Muscle layer of duodenum (tissue), 2 donors: ENCODE results near the gene NEK11.

ENCODE experiments used
- H3K27ac ChIP-seq: one replicate; pipeline ENCODE4 v1.7.0; 2013; ENCODE audit warnings: mild to moderate bottlenecking, low read length
- H3K27me3 ChIP-seq: one replicate; pipeline ENCODE4 v1.7.0; 2013; ENCODE audit warnings: low read depth, mild to moderate bottlenecking, control low read depth, low read length
- H3K36me3 ChIP-seq, 2 donors: one replicate each; pipeline ENCODE4 v1.7.0; 2013; ENCODE audit warnings: low read length in 2 of 2, control low read depth in 1 of 2, mild to moderate bottlenecking in 1 of 2; ENCODE audit not compliant: insufficient read depth in 2 of 2, control insufficient read depth in 1 of 2
- H3K4me1 ChIP-seq, 2 donors: one replicate each; pipeline ENCODE4 v1.7.0; 2013; ENCODE audit warnings: low read length in 2 of 2, mild to moderate bottlenecking in 2 of 2, control low read depth in 1 of 2, moderate library complexity in 1 of 2; ENCODE audit not compliant: insufficient read depth in 2 of 2, control insufficient read depth in 1 of 2
- H3K4me3 ChIP-seq, 2 donors: one replicate each; pipeline ENCODE4 v1.7.0; 2013; ENCODE audit warnings: low read length in 2 of 2, low read depth in 1 of 2, mild to moderate bottlenecking in 1 of 2
- H3K9me3 ChIP-seq, 2 donors: one replicate each; pipeline ENCODE4 v1.7.0; 2013; ENCODE audit warnings: low read length in 2 of 2, control low read depth in 1 of 2, mild to moderate bottlenecking in 1 of 2; ENCODE audit not compliant: control insufficient read depth in 1 of 2
- donor health status: healthy.

NEK11 gene

DNA sequence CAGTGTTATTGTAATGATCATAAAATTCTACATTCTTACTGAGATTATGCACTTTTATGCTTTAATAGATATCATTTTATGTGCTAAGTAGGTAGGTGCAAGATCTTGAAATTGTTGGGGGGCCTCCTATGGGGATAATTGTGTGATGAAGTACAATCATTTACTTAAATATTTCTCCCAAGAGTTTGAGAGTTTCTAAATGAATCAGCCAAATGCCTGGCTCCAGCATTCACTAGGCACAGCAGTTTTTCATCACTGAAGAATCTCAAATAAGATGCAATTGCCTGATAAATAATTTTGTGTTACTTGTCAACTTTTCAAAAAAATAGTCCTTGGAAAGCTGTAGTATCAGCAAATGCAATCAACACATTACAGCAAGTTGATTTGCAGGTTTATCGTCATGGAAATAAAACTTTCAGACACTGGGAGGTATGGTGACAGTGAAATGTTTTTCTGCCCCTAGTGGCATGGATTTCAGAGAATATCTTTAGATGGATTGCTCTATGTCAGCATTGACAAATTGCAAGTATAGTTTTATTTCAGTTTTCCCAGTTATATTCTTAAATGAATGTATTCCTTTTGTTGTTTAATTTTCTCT is 167.1 kb downstream of the NEK11 start:
- Histone ChIP-seq H3K4me1 (no peaks in the 10 kb centered on the region), H3K27ac (no peak overlapping the region), H3K9me3 (no peaks in the 10 kb centered on the region), H3K36me3 (peaks cover 0 to 6% of the 10 kb centered on the region in 2 donors), H3K4me3 (no peak overlapping the region), H3K27me3 (no peaks in the 10 kb centered on the region)

DNA sequence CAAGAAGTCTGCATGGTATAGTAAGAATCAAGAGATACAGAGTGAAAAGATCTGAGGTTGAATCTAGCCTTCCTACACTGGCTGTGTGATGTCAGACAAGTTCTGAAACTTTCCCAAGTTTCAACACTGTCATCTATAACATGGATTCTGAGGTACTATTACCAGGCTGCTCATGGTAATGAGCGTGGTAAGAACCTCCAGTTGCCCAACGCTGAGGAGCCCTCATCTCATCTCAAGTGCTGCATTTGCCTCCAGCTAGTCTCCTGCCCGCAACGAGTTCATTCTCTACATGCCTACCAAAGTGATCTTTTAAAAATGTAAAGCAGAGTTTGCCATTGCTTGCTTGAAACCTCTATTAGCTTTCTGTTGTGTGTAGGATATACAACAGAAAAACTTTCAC is 168.1 kb downstream of the NEK11 start:
- H3K27me3 ChIP-seq: no peaks in the 10 kb centered on the region
- H3K9me3 ChIP-seq: no peaks in the 10 kb centered on the region
- H3K4me1 ChIP-seq: no peaks in the 10 kb centered on the region
- no peak overlapping the region for H3K4me3 ChIP-seq
- no peak overlapping the region for H3K27ac ChIP-seq
- peaks cover 0 to 6% of the 10 kb centered on the region in 2 donors for H3K36me3 ChIP-seq

GRCh38 chr3:131200636-131201199 is 174.0 kb downstream of the NEK11 start:
- Histone ChIP-seq H3K9me3 (peaks cover 0 to 10% of the 10 kb centered on the region in 2 donors), H3K27ac (no peak overlapping the region), H3K4me1 (no peaks in the 10 kb centered on the region), H3K36me3 (peaks cover 0 to 6% of the 10 kb centered on the region in 2 donors), H3K4me3 (no peak overlapping the region), H3K27me3 (no peaks in the 10 kb centered on the region)

GRCh38 chr3:131216330-131216729 is 189.7 kb downstream of the NEK11 start:
- Histone ChIP-seq H3K36me3 (no peaks in the 10 kb centered on the region), H3K4me1 (no peaks in the 10 kb centered on the region), H3K9me3 (no peaks in the 10 kb centered on the region), H3K27ac (no peak overlapping the region), H3K4me3 (no peak overlapping the region), H3K27me3 (no peaks in the 10 kb centered on the region)

- Histone ChIP-seq H3K36me3 (no peaks in the 10 kb centered on the region), H3K9me3 (no peaks in the 10 kb centered on the region), H3K27ac (no peak overlapping the region), H3K4me1 (no peaks in the 10 kb centered on the region), H3K27me3 (no peaks in the 10 kb centered on the region), H3K4me3 (no peak overlapping the region)
Observed at GRCh38 chr3:131216801-131217200, 190.1 kb downstream of the NEK11 start.

DNA sequence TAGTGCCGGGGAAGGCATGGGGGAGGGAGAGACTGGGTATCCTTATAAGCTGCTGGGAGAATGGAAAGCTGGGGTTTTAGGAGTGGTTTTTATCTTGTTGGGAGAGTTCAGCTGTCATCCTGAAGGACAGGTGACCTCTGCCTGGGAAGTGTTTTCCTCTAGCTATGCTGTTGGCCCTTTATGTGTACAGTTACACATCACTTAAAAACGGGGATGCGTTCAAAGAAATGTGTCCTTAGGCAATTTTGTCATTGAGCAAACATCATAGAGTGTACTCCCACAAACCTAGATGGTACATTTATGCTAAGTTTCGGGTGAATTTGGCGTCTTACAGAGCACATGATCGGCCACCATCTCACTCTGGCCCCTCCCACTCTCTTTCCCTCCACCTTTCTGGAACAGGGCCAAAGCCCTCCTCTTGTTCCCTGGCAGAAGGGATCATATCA is 190.6 kb downstream of the NEK11 start:
- H3K27me3 ChIP-seq: no peaks in the 10 kb centered on the region
- no peak overlapping the region for H3K4me3 ChIP-seq
- no peaks in the 10 kb centered on the region for H3K36me3 ChIP-seq
- no peaks in the 10 kb centered on the region for H3K9me3 ChIP-seq
- no peaks in the 10 kb centered on the region for H3K4me1 ChIP-seq
- no peak overlapping the region for H3K27ac ChIP-seq

DNA sequence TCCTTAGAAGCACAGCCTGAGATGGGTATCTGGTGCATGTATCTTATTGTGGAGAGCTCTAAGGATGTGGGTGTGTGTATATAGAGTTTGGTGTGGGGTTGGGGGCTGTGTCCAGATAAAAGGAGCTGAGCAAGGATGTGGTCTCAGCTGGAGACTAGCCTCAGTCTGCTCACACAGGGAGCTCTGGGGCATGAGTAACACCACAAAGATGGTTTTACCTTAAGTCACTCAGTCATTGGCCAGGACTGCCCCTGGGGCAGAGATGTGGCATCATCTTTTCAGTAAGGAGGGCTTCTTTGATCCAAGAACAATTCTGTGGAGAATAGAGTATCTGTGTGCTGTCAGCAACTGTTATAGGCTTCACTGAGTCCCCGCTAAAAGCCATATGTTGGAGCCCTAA is 191.5 kb downstream of the NEK11 start:
- H3K36me3 ChIP-seq: no peaks in the 10 kb centered on the region
- H3K27ac ChIP-seq: no peak overlapping the region
- no peak overlapping the region for H3K4me3 ChIP-seq

GRCh38 chr3:131221731-131222130 is 195.1 kb downstream of the NEK11 start:
- H3K4me3 ChIP-seq: no peak overlapping the region
- no peak overlapping the region for H3K27ac ChIP-seq
- no peaks in the 10 kb centered on the region for H3K4me1 ChIP-seq
- H3K27me3 ChIP-seq: no peaks in the 10 kb centered on the region
- no peaks in the 10 kb centered on the region for H3K36me3 ChIP-seq
- H3K9me3 ChIP-seq: no peaks in the 10 kb centered on the region

More for the DNA sequence above, 191.5 kb downstream of the NEK11 start:
- Histone ChIP-seq H3K27me3 (no peaks in the 10 kb centered on the region), H3K4me1 (no peaks in the 10 kb centered on the region), H3K9me3 (no peaks in the 10 kb centered on the region)

- Histone ChIP-seq H3K36me3 (no peaks in the 10 kb centered on the region), H3K4me1 (no peaks in the 10 kb centered on the region), H3K27me3 (no peaks in the 10 kb centered on the region), H3K9me3 (no peaks in the 10 kb centered on the region), H3K4me3 (no peak overlapping the region), H3K27ac (no peak overlapping the region)
Observed at GRCh38 chr3:131222599-131222998, 195.9 kb downstream of the NEK11 start.

DNA sequence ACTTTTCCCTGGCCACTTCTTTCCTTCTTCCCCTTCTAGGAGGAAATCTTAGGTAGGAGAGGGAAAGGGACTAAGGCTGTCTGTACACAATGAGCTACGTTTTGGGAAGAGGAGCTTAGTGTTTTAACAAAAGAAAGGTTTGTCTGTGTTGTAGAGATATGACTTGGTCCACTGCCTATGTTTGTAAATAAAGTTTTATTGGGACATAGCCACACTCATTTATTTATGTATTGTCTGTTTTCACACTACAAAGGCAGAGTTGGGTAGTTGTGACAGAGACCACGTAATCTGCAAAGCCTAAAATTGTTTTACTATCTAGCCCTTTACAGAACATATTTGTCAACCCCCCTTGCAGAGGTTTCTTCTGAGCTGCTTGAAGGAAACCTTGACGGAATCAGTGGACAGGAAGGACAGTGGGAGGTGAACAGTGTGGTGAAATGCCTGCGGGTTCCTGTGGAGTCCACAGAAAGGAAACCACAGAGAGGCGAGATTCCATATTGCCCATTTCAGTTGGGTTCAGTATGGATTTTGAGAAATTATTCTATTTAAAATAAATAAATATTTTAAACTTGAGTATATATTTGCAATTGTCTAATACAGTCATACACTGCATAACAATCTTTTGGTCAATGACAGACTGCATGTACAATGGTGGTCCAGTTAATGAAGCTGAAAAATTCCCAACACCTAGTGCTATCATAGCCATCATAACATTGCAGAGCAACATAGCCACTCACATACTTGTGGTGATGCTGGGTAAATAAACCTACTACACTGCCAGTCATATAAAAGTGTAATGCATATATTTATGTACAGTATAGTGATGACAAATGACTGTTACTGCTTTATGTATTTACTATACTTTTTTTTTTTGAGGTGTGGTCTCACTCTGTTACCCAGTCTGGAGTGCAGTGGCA is 197.0 kb downstream of the NEK11 start:
- Histone ChIP-seq H3K9me3 (no peaks in the 10 kb centered on the region), H3K27me3 (no peaks in the 10 kb centered on the region), H3K27ac (no peak overlapping the region), H3K36me3 (no peaks in the 10 kb centered on the region), H3K4me1 (no peaks in the 10 kb centered on the region), H3K4me3 (no peak overlapping the region)

- Histone ChIP-seq H3K27me3 (no peaks in the 10 kb centered on the region), H3K4me1 (no peaks in the 10 kb centered on the region), H3K4me3 (no peak overlapping the region), H3K27ac (no peak overlapping the region), H3K36me3 (no peaks in the 10 kb centered on the region), H3K9me3 (no peaks in the 10 kb centered on the region)
Observed at GRCh38 chr3:131224886-131225550, 198.3 kb downstream of the NEK11 start.
